Epithelial cell of esophagus (primary cell): ENCODE results near the gene INTS13.
"Not testable (repeated sequence)": the region's sequence is repeated elsewhere in the genome, so short reads cannot be mapped to it uniquely, and the experiment has no call there.

Source experiments
- DNase-seq: peaks from one replicate; pipeline ENCODE4 v3.0.0; 2010; ENCODE audit warnings: low read depth
- H3K4me3 ChIP-seq: 2 replicates; pipeline ENCODE4 v1.5.1; 2011; ENCODE audit warnings: mild to moderate bottlenecking, low read length, control low read depth
- CTCF ChIP-seq: IDR thresholded peaks from 2 replicates; pipeline ENCODE4 v1.5.1; 2011; ENCODE audit warnings: low read depth, mild to moderate bottlenecking, low read length, control low read depth, inconsistent platforms; ENCODE audit not compliant: insufficient read depth; ENCODE audit errors: missing control alignments

The INTS13 gene

GRCh38 chr12:26871985-26872384 is 65.8 kb downstream of the INTS13 start:
- TF ChIP-seq CTCF: no peak
- H3K4me3 ChIP-seq: no peak overlapping the region
- DNase-seq: no peak

- no peak for TF ChIP-seq CTCF
- DNase-seq: peak; percentile 78
- H3K4me3 ChIP-seq: no peak overlapping the region
Observed at GRCh38 chr12:26870491-26871419, 67.0 kb downstream of the INTS13 start.

- DNase-seq: no peak
- no peak overlapping the region for H3K4me3 ChIP-seq
- TF ChIP-seq CTCF: no peak
Observed at GRCh38 chr12:26869908-26870459, 67.8 kb downstream of the INTS13 start.

GRCh38 chr12:26869104-26869494 is 68.7 kb downstream of the INTS13 start:
- TF ChIP-seq CTCF: no peak
- H3K4me3 ChIP-seq: no peak overlapping the region
- DNase-seq: no peak

- DNase-seq: no peak
- TF ChIP-seq CTCF: no peak
- no peak overlapping the region for H3K4me3 ChIP-seq
Observed at GRCh38 chr12:26868447-26869103, 69.2 kb downstream of the INTS13 start.

GRCh38 chr12:26867080-26867479 is 70.7 kb downstream of the INTS13 start:
- no peak for TF ChIP-seq CTCF
- no peak for DNase-seq
- H3K4me3 ChIP-seq: no peak overlapping the region

GRCh38 chr12:26863515-26863914 is 74.3 kb downstream of the INTS13 start:
- peak; percentile 26 for DNase-seq
- no peak overlapping the region for H3K4me3 ChIP-seq
- peak; percentile 48 for TF ChIP-seq CTCF

- DNase-seq, H3K4me3 ChIP-seq: not testable (repeated sequence)
Observed at GRCh38 chr12:26862787-26863186, 75.0 kb downstream of the INTS13 start.
